IMR-90 (cell line): ENCODE measurements around the gene RIPOR3. TPM values are rescaled to one million over a fixed set of nuclear protein-coding genes. Genes with fewer than 3 reads are reported as not detected.
A peak's percentile ranks its signal among the peaks of the same experiment; 100 is the strongest.

Experiments
- ATAC-seq: fragments of 200-7000 bp; cut with Tn5 transposase; 2 replicates; pipeline ENCODE4 v1.9.1; 2020; ENCODE audit warnings: low read depth, mild to moderate bottlenecking, moderate library complexity
- BruUV-seq: library from RNA; stranded (reverse); fragments of 400-500 nt; replicated peaks from 2 replicates; lab custom pipeline; 2021; lab: Mats Ljungman, UMichigan
- CTCF ChIA-PET: fragments of 300-600 bp; formaldehyde crosslinking; extraction: SDS; loops from one replicate; lab custom pipeline; 2021; ENCODE audit warnings: antibody characterized with exemption; lab: Yijun Ruan, JAX
- POLR2A ChIA-PET: fragments of 300-600 bp; sonication (Branson Sonifier 250); formaldehyde crosslinking; loops from one replicate; lab custom pipeline; 2022; ENCODE audit warnings: antibody characterized with exemption; ENCODE audit not compliant: unreplicated experiment; lab: Charles Lee
- DNase-seq: peaks from one replicate; pipeline ENCODE4 v3.0.0; 2013
- H2AFZ ChIP-seq: replicated peaks from 2 replicates; pipeline ENCODE3; 2013; ENCODE audit warnings: low read length, mild to moderate bottlenecking; ENCODE audit not compliant: poor library complexity
- H2AK5ac ChIP-seq: 2 replicates; pipeline ENCODE4 v1.6.1; 2013; ENCODE audit warnings: low read depth, low read length, inconsistent platforms
- H2AK9ac ChIP-seq: replicated peaks from 2 replicates; pipeline ENCODE3; 2013; ENCODE audit warnings: mild to moderate bottlenecking, low read depth, low read length, moderate library complexity; ENCODE audit not compliant: poor library complexity
- H2BK120ac ChIP-seq: 2 replicates; pipeline ENCODE4 v1.6.1; 2013; ENCODE audit warnings: low read depth, low read length, inconsistent platforms
- H2BK15ac ChIP-seq: 3 replicates; pipeline ENCODE4 v1.6.1; 2013; ENCODE audit warnings: low read depth, low read length, inconsistent platforms
- H2BK20ac ChIP-seq: 2 replicates; pipeline ENCODE4 v1.6.1; 2013; ENCODE audit warnings: low read depth, mild to moderate bottlenecking, inconsistent platforms, low read length, moderate library complexity
- H2BK5ac ChIP-seq: 2 replicates; pipeline ENCODE4 v1.6.1; 2013; ENCODE audit warnings: mild to moderate bottlenecking, low read depth, low read length, inconsistent platforms; ENCODE audit not compliant: poor library complexity, severe bottlenecking
- H3K14ac ChIP-seq: replicated peaks from 2 replicates; pipeline ENCODE4 v1.6.1; 2013; ENCODE audit warnings: low read depth, low read length, inconsistent platforms
- H3K18ac ChIP-seq: 2 replicates; pipeline ENCODE4 v1.6.1; 2013; ENCODE audit warnings: low read depth, low read length, control low read depth
- H3K23ac ChIP-seq: 2 replicates; pipeline ENCODE4 v1.6.1; 2013; ENCODE audit warnings: low read depth, low read length, inconsistent platforms
- H3K27ac ChIP-seq: 2 replicates; pipeline ENCODE4 v1.5.1; 2013; ENCODE audit warnings: mild to moderate bottlenecking, control low read depth, low read length; ENCODE audit not compliant: insufficient read depth
- H3K27me3 ChIP-seq: 2 replicates; pipeline ENCODE4 v1.6.1; 2013; ENCODE audit warnings: low read length; ENCODE audit not compliant: control insufficient read depth, insufficient read depth
- H3K36me3 ChIP-seq: 2 replicates; pipeline ENCODE4 v1.6.1; 2013; ENCODE audit warnings: low read length, mixed read lengths; ENCODE audit not compliant: control insufficient read depth, insufficient read depth
- H3K4ac ChIP-seq: 2 replicates; pipeline ENCODE4 v1.6.1; 2013; ENCODE audit warnings: low read depth, low read length, inconsistent platforms
- H3K4me1 ChIP-seq: 2 replicates; pipeline ENCODE4 v1.6.1; 2013; ENCODE audit warnings: low read length, mixed read lengths; ENCODE audit not compliant: control insufficient read depth, insufficient read depth
- H3K4me2 ChIP-seq: 2 replicates; pipeline ENCODE4 v1.6.1; 2013; ENCODE audit warnings: low read depth, mild to moderate bottlenecking, control low read depth, low read length, moderate library complexity
- H3K4me3 ChIP-seq: 2 replicates; pipeline ENCODE4 v1.5.1; 2013; ENCODE audit warnings: low read depth, mild to moderate bottlenecking, control low read depth, low read length, moderate library complexity; ENCODE audit not compliant: insufficient read depth
- H3K56ac ChIP-seq: 2 replicates; pipeline ENCODE4 v1.6.1; 2013; ENCODE audit warnings: low read length, inconsistent platforms; ENCODE audit not compliant: insufficient read depth; ENCODE audit errors: extremely low read depth
- H3K79me1 ChIP-seq, 2 experiments: 2 replicates each; pipeline ENCODE4 v1.6.1; 2013; ENCODE audit warnings: low read length in 2 of 2, inconsistent platforms in 1 of 2, low read depth in 1 of 2
- H3K9ac ChIP-seq: 2 replicates; pipeline ENCODE4 v1.6.1; 2013; ENCODE audit warnings: low read depth, low read length, control low read depth
- H3K9me1 ChIP-seq: 2 replicates; pipeline ENCODE4 v1.6.1; 2013; ENCODE audit warnings: low read length, inconsistent platforms; ENCODE audit not compliant: insufficient read depth
- H3K9me3 ChIP-seq: 2 replicates; pipeline ENCODE4 v1.6.1; 2013; ENCODE audit warnings: low read length; ENCODE audit not compliant: control insufficient read depth, insufficient read depth
- H4K20me1 ChIP-seq: 2 replicates; pipeline ENCODE4 v1.6.1; 2013; ENCODE audit warnings: low read length, inconsistent platforms; ENCODE audit not compliant: insufficient read depth
- H4K5ac ChIP-seq: 2 replicates; pipeline ENCODE4 v1.6.1; 2013; ENCODE audit warnings: mild to moderate bottlenecking, low read depth, low read length, control low read depth
- H4K8ac ChIP-seq, 2 experiments: 2 replicates each; pipeline ENCODE4 v1.6.1; 2013; ENCODE audit warnings: low read depth in 2 of 2, low read length in 2 of 2, control low read depth in 1 of 2, inconsistent platforms in 1 of 2
- H4K91ac ChIP-seq: 2 replicates; pipeline ENCODE4 v1.6.1; 2013; ENCODE audit warnings: low read depth, low read length, inconsistent platforms; ENCODE audit not compliant: insufficient read depth
- FOS ChIP-seq: fragments of 150-350 bp; IDR thresholded peaks from 2 replicates; pipeline ENCODE4 v1.6.1; 2016; ENCODE audit warnings: low read depth, low read length
- MAFK ChIP-seq: IDR thresholded peaks from 2 replicates; pipeline ENCODE4 v1.6.1; 2012; ENCODE audit warnings: low read depth, low read length, improper control_type of control experiment
- MAZ ChIP-seq: IDR thresholded peaks from 2 replicates; pipeline ENCODE4 v1.6.1; 2012; ENCODE audit warnings: low read depth, mild to moderate bottlenecking, low read length, improper control_type of control experiment, moderate library complexity, borderline replicate concordance
- MXI1 ChIP-seq: IDR thresholded peaks from 2 replicates; pipeline ENCODE4 v1.6.1; 2012; ENCODE audit warnings: low read depth, mild to moderate bottlenecking, low read length, moderate library complexity, borderline replicate concordance
- POLR2A ChIP-seq: IDR thresholded peaks from 2 replicates; pipeline ENCODE4 v1.6.1; 2012; ENCODE audit warnings: mild to moderate bottlenecking, low read depth, low read length
- RAD21 ChIP-seq: IDR thresholded peaks from 2 replicates; pipeline ENCODE4 v1.6.1; 2012; ENCODE audit warnings: low read length, improper control_type of control experiment
- RCOR1 ChIP-seq: IDR thresholded peaks from 2 replicates; pipeline ENCODE4 v1.6.1; 2012; ENCODE audit warnings: mild to moderate bottlenecking, low read length, improper control_type of control experiment; ENCODE audit not compliant: insufficient replicate concordance
- WGBS, 2 experiments: methylation state at CpG; one replicate each; pipeline versions ENCODE4 v1.1.5 to v1.1.7; 2013; ENCODE audit warnings: missing lambda C conversion rate in 2 of 2; ENCODE audit not compliant: insufficient read length in 1 of 2; ENCODE audit errors: extremely low coverage in 2 of 2; 5-methylcytosine and 5-hydroxymethylcytosine counted together
- dilution Hi-C: fragments of 300-500 bp; cut with HindIII; formaldehyde crosslinking; loops from one replicate; pipeline ENCODE4 v1.14.3; 2018; ENCODE audit warnings: low sequenced_read_pairs; ENCODE audit not compliant: unreplicated experiment
- in situ Hi-C: fragments of 300-500 bp; cut with MboI; formaldehyde crosslinking; loops from 3 replicates; pipeline ENCODE4 v1.14.3; 2019; ENCODE audit warnings: low sequenced_read_pairs, inconsistent platforms, mixed read lengths
- intact Hi-C: fragments of 100-400 bp; cut with micrococcal nuclease; formaldehyde crosslinking; loops from 2 replicates; pipeline ENCODE4 v1.10.0; 2022
- polyA plus RNA-seq, 3 experiments: library from polyadenylated mRNA; depleted of rRNA; stranded (reverse); fragments of >200 nt; gene quantifications; 2 replicates each; pipeline ENCODE4 v1.2.3, GENCODE V29; 2012; ENCODE audit warnings: low replicate concordance in 1 of 3
- total RNA-seq: library from RNA; depleted of rRNA; stranded (reverse); fragments of >200 nt; gene quantifications from 2 replicates; pipeline ENCODE4 v1.2.3, GENCODE V29; 2012
- TF ChIP-seq, protein P1 (sequence below): fragments of 150-350 bp; IDR thresholded peaks from 2 replicates; pipeline ENCODE4 v1.6.1; 2016; ENCODE audit warnings: low read depth, mild to moderate bottlenecking, low read length, moderate library complexity, borderline replicate concordance
- TF ChIP-seq, protein P2 (sequence below): fragments of 150-350 bp; IDR thresholded peaks from 2 replicates; pipeline ENCODE4 v1.6.1; 2017; ENCODE audit warnings: mild to moderate bottlenecking, antibody characterized with exemption, low read length, low read depth

RIPOR3 gene
- total and polyA plus RNA-seq, 2 of the 4 experiments (the other 2 are of a cell fraction) = 0.54 to 1.7 TPM

DNA sequence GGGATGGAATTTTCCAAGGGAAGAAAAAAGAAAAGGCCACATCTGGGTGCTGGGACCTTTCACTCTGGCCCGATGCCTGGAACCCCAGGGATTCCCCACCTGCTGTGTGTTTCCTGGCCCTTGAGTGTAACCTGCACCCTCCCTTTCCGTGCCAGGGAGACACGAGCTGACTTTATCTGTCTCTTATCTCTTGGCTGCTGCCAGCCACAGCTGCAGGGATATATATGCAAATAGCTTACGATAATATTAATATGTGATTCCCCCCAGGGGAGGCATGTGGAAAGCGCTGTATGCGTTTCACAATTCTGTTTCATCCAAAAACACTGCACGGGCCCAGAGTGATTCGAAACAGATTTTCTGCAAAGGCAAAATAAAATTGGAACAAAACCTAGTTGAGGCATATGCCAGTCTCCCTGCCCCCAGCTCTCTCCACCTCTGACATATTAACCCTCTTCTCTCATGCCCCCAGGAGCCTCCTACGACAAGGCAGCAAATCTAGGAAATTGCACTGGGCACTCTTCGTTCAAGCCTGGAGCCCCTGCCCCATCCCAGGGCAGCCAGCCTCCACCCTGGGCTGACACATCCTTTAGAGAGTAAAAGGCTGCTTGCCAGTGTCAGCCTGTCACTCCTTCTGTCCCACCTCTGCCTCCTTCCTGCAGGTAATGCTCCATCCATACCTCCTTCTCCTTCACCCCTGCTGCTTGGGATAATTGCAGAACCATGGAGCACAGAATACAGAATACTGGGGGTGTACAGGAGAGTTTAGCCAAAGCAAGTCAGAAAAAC lies 1.3 kb downstream of the RIPOR3 start (continued):
- TF ChIP-seq, protein P1, sequence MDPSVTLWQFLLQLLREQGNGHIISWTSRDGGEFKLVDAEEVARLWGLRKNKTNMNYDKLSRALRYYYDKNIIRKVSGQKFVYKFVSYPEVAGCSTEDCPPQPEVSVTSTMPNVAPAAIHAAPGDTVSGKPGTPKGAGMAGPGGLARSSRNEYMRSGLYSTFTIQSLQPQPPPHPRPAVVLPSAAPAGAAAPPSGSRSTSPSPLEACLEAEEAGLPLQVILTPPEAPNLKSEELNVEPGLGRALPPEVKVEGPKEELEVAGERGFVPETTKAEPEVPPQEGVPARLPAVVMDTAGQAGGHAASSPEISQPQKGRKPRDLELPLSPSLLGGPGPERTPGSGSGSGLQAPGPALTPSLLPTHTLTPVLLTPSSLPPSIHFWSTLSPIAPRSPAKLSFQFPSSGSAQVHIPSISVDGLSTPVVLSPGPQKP = no peak

DNA sequence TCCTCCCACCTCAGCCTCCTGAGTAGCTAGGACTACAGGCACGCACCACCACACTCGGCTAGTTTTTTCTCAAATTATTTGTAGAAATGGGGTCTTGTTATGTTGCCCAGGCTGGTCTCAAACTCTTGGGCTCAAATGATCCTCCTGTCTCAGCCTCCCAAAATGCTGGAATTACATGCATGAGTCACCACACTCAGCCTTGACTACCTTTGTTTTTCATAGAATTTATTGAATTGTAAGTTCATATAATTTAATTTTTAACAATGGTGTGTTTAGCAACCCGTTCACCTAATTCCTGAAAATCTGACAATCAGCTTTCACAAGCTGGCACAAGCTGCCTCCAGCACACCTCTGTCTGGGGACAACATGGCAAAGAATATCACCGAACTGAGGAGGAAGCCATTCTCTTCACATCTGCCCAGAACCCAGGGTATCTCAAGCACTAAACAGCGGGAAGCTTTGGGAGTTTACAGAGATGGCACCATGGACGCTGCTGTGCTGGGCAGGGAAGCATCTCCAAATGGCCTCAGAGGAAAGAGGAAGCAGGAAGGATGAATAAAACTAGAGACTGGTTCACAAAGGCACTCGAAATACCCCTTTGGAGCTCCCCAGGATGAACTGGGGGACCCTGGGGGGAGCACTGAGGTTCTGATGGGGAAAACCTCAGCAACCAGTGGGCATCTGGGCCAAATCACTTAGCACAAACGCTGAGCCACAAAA lies 2.9 kb downstream of the RIPOR3 start:
- Histone ChIP-seq H3K4me2 (no peak overlapping the region; the same call in 1 of the 2 replicates), H2BK120ac (no peak overlapping the region), H2BK20ac (no peak overlapping the region), H4K91ac (no peak overlapping the region), H3K4me1 (peaks cover 14% of the 10 kb centered on the region), H3K9me3 (no peaks in the 10 kb centered on the region), H2BK5ac (no peak overlapping the region), H4K8ac (no peak overlapping the region), H3K27ac (no peak overlapping the region), H3K56ac (no peak overlapping the region), H3K4ac (0 out of 2 replicates have a peak overlapping the region, but pooled peaks have one; percentile 19), H3K9me1 (no peaks in the 10 kb centered on the region; the same call in 1 of the 2 replicates), H3K36me3 (no peaks in the 10 kb centered on the region), H3K9ac (no peak overlapping the region), H2AFZ (no peak overlapping the region), H2BK15ac (no peak overlapping the region), H4K20me1 (no peaks in the 10 kb centered on the region), H3K4me3 (no peak overlapping the region), H3K14ac (no peak overlapping the region), H4K5ac (no peak overlapping the region), H2AK5ac (peak overlapping the region; percentile 29; the same call in 1 of the 2 replicates), H3K18ac (no peak overlapping the region), H3K79me1 (peaks cover 0 to 10% of the 10 kb centered on the region in 2 experiments; a peak in 1 of 4 replicates), H3K23ac (no peak overlapping the region), H2AK9ac (no peak overlapping the region), H3K27me3 (no peaks in the 10 kb centered on the region)
- BruUV-seq = no TSS peak
- DNase-seq (no peak), ATAC-seq (no peak)
- intact Hi-C loops = no loop called here
- dilution Hi-C loops = no loop called here
- CTCF ChIA-PET = no interaction called here
- POLR2A ChIA-PET = interaction anchor here (0.6 kb wide), 1 partner anchor 35 kb away, joined by 3 read pairs; no protein-coding TSS in a partner anchor
- WGBS, 2 experiments = 64% methylated on average over 2 of the region's 8 CpGs; no CpG with 5 or more reads in 1 of the 2 experiments
- in situ Hi-C loops = no loop called here
- TF ChIP-seq RCOR1 (no peak), MAFK (no peak), MXI1 (no peak), FOS (no peak), RAD21 (no peak), POLR2A (no peak), MAZ (no peak)
- TF ChIP-seq, protein P1 = no peak
- TF ChIP-seq, protein P2, sequence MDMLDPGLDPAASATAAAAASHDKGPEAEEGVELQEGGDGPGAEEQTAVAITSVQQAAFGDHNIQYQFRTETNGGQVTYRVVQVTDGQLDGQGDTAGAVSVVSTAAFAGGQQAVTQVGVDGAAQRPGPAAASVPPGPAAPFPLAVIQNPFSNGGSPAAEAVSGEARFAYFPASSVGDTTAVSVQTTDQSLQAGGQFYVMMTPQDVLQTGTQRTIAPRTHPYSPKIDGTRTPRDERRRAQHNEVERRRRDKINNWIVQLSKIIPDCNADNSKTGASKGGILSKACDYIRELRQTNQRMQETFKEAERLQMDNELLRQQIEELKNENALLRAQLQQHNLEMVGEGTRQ = no peak
